HFF-Myc (cell line): ENCODE measurements around the gene NPHP4.

Source experiments
- DNase-seq: peaks from one replicate; pipeline ENCODE4 v3.0.0-alpha.2; 2011; ENCODE audit warnings: low read depth; ENCODE audit errors: extremely low read depth
- H3K4me3 ChIP-seq: replicated peaks from 2 replicates; pipeline ENCODE4 v1.5.1; 2011; ENCODE audit warnings: low read depth, mild to moderate bottlenecking, control low read depth, low read length
- CTCF ChIP-seq: IDR thresholded peaks from 2 replicates; pipeline ENCODE4 v1.5.1; 2012; ENCODE audit warnings: mild to moderate bottlenecking, low read depth, low read length, control low read depth; ENCODE audit errors: missing control alignments

NPHP4 gene

GRCh38 chr1:6009120-6010040 is 17.2 kb upstream of the NPHP4 start:
- DNase-seq: no peak
- no peak overlapping the region for H3K4me3 ChIP-seq
- TF ChIP-seq CTCF: no peak

- DNase-seq: no peak
- no peak for TF ChIP-seq CTCF
- H3K4me3 ChIP-seq: no peak overlapping the region
These were observed 16.5 kb upstream of the NPHP4 start for GRCh38 chr1:6008696-6009095.

- no peak overlapping the region for H3K4me3 ChIP-seq
- no peak for TF ChIP-seq CTCF
- no peak for DNase-seq
These were observed 15.8 kb upstream of the NPHP4 start for GRCh38 chr1:6008084-6008415.

- DNase-seq: no peak
- no peak for TF ChIP-seq CTCF
- H3K4me3 ChIP-seq: no peak overlapping the region
These were observed 15.3 kb upstream of the NPHP4 start for GRCh38 chr1:6007318-6008083.

- TF ChIP-seq CTCF: no peak
- DNase-seq: no peak
- no peak overlapping the region for H3K4me3 ChIP-seq
These were observed 14.7 kb upstream of the NPHP4 start for GRCh38 chr1:6006882-6007281.

- DNase-seq: no peak
- TF ChIP-seq CTCF: no peak
- no peak overlapping the region for H3K4me3 ChIP-seq
These were observed 13.2 kb upstream of the NPHP4 start for GRCh38 chr1:6005276-6005917.
